AG09319 (cell line): ENCODE data around the gene PLEKHG5.
"Not testable (repeated sequence)": the region's sequence is repeated elsewhere in the genome, so short reads cannot be mapped to it uniquely, and the experiment has no call there.

Experiments
- DNase-seq: peaks from one replicate; pipeline ENCODE4 v3.0.0-alpha.2; 2010; ENCODE audit warnings: low read depth; ENCODE audit errors: extremely low read depth
- CTCF ChIP-seq: IDR thresholded peaks from 2 replicates; pipeline ENCODE4 v1.5.1; 2011; ENCODE audit warnings: low read depth, mild to moderate bottlenecking, inconsistent platforms, low read length, moderate library complexity

Gene PLEKHG5

GRCh38 chr1:6450005-6450450, 41.4 kb downstream of the PLEKHG5 start:
- TF ChIP-seq CTCF = no peak
- DNase-seq = no peak

- DNase-seq = no peak
Observed at GRCh38 chr1:6448749-6449631, 42.5 kb downstream of the PLEKHG5 start.

GRCh38 chr1:6447818-6448748, 43.4 kb downstream of the PLEKHG5 start:
- DNase-seq = no peak
- TF ChIP-seq CTCF = no peak

More at GRCh38 chr1:6448749-6449631, 42.5 kb downstream of the PLEKHG5 start:
- TF ChIP-seq CTCF = no peak

- no peak for TF ChIP-seq CTCF
- DNase-seq = no peak
Observed at GRCh38 chr1:6447016-6447817, 44.2 kb downstream of the PLEKHG5 start.

- no peak for DNase-seq
- TF ChIP-seq CTCF = no peak
Observed at GRCh38 chr1:6446665-6447015, 44.8 kb downstream of the PLEKHG5 start.

- DNase-seq = not testable (repeated sequence)
Observed at GRCh38 chr1:6445929-6446328, 45.5 kb downstream of the PLEKHG5 start.

GRCh38 chr1:6445062-6445763, 46.3 kb downstream of the PLEKHG5 start:
- peak; percentile 50 for TF ChIP-seq CTCF
- DNase-seq = no peak
